ENCODE measurements around the gene ALCAM. TPM values are rescaled to one million over a fixed set of nuclear protein-coding genes. Genes with fewer than 3 reads are reported as not detected.

The ALCAM gene
- total and polyA plus RNA-seq, 2 donors (not counting 3 experiments of a cell fraction or from before 2014, with no cell fraction given), result 46.3 to 118 TPM

- Histone ChIP-seq H3K36me3 (ENCODE audit: control insufficient read depth in 2 of 2, extremely low read depth in 1 of 2, insufficient read depth in 2 of 2, low read length in 2 of 2) (no peaks in the 10 kb centered on the region), H3K9me3 (replicated peaks; ENCODE audit: control insufficient read depth, insufficient read depth, low read length) (no peaks in the 10 kb centered on the region), H3K4me2 (ENCODE audit: insufficient read depth, low read length) (no peak overlapping the region), H3K9ac (replicated peaks; ENCODE audit: extremely low read depth, insufficient read depth, low read length) (no peak overlapping the region), H3K27ac (ENCODE audit: insufficient read depth, low read depth, low read length) (no peak overlapping the region), H3K4me1 (ENCODE audit: control insufficient read depth, extremely low read depth, insufficient read depth, low read length) (no peaks in the 10 kb centered on the region), H3K4me3 (replicated peaks in 1 of 3; ENCODE audit: insufficient read depth in 1 of 3, low read depth in 1 of 3, low read length in 3 of 3) (no peak overlapping the region), H3K27me3 (ENCODE audit: control insufficient read depth in 2 of 2, insufficient read depth in 2 of 2, low read length in 2 of 2) (no peaks in the 10 kb centered on the region), H3K9me1 (replicated peaks; ENCODE audit: control insufficient read depth, extremely low read depth, insufficient read depth, low read length) (no peaks in the 10 kb centered on the region), H4K20me1 (replicated peaks; ENCODE audit: control insufficient read depth, extremely low read depth, insufficient read depth, low read length) (no peaks in the 10 kb centered on the region), H3K79me2 (ENCODE audit: control insufficient read depth, insufficient read depth, low read length) (peaks cover 71% of the 10 kb centered on the region), H2AFZ (ENCODE audit: low read depth, low read length) (no peak overlapping the region)
- BruUV-seq (replicated peaks), result no TSS peak
- DNase-seq (ENCODE audit: low read depth, low spot score), result no peak
- intact Hi-C loops (cut with micrococcal nuclease) (no loop called here), dilution Hi-C loops (cut with MboI; ENCODE audit: extremely low pct_ligation_motif_present, low sequenced_read_pairs) (no loop called here)
- TF ChIP-seq MAX (IDR thresholded peaks at IDR 0.05; ENCODE audit: insufficient read depth, insufficient read length) (no peak), EZH2 (IDR thresholded peaks at IDR 0.05; ENCODE audit: borderline replicate concordance, low read depth, low read length, severe bottlenecking) (no peak), MYC (IDR thresholded peaks at IDR 0.05; ENCODE audit: low read depth, low read length) (no peak), POLR2AphosphoS5 (IDR thresholded peaks at IDR 0.05; ENCODE audit: insufficient read depth, low read depth, low read length) (no peak), POLR2A (IDR thresholded peaks at IDR 0.05; ENCODE audit: low read depth, low read length) (no peak), FOS (IDR thresholded peaks at IDR 0.05; ENCODE audit: borderline replicate concordance, insufficient read depth, low read length) (no peak), GATA2 (IDR thresholded peaks at IDR 0.05; ENCODE audit: insufficient read depth, insufficient read length, low read depth, low read length) (no peak), JUN (IDR thresholded peaks at IDR 0.05; ENCODE audit: borderline replicate concordance, insufficient read depth, insufficient read length, low read depth) (no peak)
- FAIRE-seq, result no peak
- CTCF ChIA-PET, result interaction anchor here (1.2 to 3.6 kb wide), 4 partner anchors 8 to 1742 kb away, joined by 4 to 12 read pairs (median 6); no protein-coding TSS in a partner anchor
- POLR2A ChIA-PET, result no interaction called here
Observed at GRCh38 chr3:105375750-105376511, 9.2 kb downstream of the ALCAM start.
